ENCODE results near the gene GRAMD2B. TPM values are rescaled to one million over a fixed set of nuclear protein-coding genes. Genes with fewer than 3 reads are reported as not detected.

The GRAMD2B gene
- total RNA-seq, 6 experiments from 2014 or later: 69.2 to 154 (median 80.5) TPM

DNA sequence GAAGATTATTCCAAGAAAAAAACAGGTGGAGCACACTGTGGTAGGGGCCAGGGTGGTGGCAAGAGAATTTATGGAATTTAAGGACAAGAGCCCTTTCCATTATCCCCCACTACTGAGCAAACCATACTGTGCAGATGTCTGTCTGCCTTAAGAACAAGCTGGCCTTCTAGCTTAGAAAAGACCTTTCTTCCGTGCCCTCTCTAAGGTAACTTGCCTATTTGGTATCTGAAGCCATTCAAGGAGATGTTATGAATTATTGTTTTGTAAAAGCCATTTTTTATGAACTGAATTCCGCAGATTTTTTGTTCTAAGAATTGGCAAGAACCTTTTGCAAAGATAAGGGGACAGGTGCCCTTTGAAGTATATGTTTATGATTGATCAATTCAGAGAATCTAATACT lies 20.9 kb downstream of the GRAMD2B start:
- TF ChIP-seq, protein P1, sequence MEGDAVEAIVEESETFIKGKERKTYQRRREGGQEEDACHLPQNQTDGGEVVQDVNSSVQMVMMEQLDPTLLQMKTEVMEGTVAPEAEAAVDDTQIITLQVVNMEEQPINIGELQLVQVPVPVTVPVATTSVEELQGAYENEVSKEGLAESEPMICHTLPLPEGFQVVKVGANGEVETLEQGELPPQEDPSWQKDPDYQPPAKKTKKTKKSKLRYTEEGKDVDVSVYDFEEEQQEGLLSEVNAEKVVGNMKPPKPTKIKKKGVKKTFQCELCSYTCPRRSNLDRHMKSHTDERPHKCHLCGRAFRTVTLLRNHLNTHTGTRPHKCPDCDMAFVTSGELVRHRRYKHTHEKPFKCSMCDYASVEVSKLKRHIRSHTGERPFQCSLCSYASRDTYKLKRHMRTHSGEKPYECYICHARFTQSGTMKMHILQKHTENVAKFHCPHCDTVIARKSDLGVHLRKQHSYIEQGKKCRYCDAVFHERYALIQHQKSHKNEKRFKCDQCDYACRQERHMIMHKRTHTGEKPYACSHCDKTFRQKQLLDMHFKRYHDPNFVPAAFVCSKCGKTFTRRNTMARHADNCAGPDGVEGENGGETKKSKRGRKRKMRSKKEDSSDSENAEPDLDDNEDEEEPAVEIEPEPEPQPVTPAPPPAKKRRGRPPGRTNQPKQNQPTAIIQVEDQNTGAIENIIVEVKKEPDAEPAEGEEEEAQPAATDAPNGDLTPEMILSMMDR (IDR thresholded peaks at IDR 0.05): no peak
- no peaks in the 10 kb centered on the region for H3K9me3 Mint-ChIP-seq
- DNase-seq: no peak
- peaks cover 77% of the 10 kb centered on the region for H3K36me3 Mint-ChIP-seq (ENCODE audit: low read depth)
- peak overlapping the region; percentile 99 for H3K27ac Mint-ChIP-seq
- H3K4me3 Mint-ChIP-seq: no peak overlapping the region
- peaks cover 95% of the 10 kb centered on the region for H3K4me1 Mint-ChIP-seq (ENCODE audit: low read depth)
- peaks cover 6% of the 10 kb centered on the region for H3K27me3 Mint-ChIP-seq (ENCODE audit: insufficient read depth)

DNA sequence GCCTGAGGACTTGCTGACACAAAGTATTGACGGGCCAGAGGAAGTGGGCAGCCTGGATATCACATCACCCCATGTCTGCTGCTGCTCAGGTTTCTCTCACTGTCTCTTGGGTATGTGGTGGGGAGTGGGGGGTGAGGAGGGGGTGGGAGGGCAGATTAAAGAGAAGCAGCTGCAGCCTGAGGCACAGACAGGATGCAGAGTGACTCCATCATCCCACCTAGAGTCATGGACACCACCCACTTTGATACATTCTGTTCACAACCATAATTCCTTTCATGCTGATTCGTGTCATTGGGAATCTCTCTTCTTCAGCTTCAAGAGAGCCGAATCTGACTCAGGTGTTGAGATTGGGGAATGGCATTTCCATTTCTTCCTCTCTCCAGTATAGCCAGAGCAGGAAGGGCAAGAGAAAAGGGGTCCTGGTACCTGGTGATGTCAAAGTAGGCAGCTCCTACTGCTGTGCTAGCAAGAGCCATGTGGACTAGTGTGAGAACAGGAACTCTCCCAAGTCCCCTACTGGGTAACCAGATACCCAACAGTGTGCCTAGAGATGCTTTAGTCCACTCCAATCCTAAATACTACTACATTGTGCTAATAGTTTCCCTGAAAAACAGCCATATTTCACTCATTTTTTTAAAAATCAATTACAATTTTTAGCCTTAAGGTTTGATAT lies 22.4 kb downstream of the GRAMD2B start:
- Mint-ChIP-seq H3K36me3 (ENCODE audit: low read depth) (peaks cover 75% of the 10 kb centered on the region), H3K27me3 (ENCODE audit: insufficient read depth) (peaks cover 6% of the 10 kb centered on the region), H3K4me3 (peak overlapping the region; percentile 85), H3K27ac (peak overlapping the region; percentile 99), H3K4me1 (ENCODE audit: low read depth) (peaks cover 99% of the 10 kb centered on the region), H3K9me3 (no peaks in the 10 kb centered on the region)
- TF ChIP-seq, protein P1 (IDR thresholded peaks at IDR 0.05): no peak
- DNase-seq: no peak

GRCh38 chr5:126446498-126447224 lies 23.5 kb downstream of the GRAMD2B start:
- H3K27ac Mint-ChIP-seq: peak overlapping the region; percentile 99
- peaks cover 9% of the 10 kb centered on the region for H3K27me3 Mint-ChIP-seq (ENCODE audit: insufficient read depth)
- H3K36me3 Mint-ChIP-seq (ENCODE audit: low read depth): peaks cover 79% of the 10 kb centered on the region
- H3K4me1 Mint-ChIP-seq (ENCODE audit: low read depth): peaks cover 99% of the 10 kb centered on the region
- no peaks in the 10 kb centered on the region for H3K9me3 Mint-ChIP-seq
- DNase-seq: peak; percentile 93
- TF ChIP-seq, protein P1 (IDR thresholded peaks at IDR 0.05): no peak
- peak overlapping the region; percentile 85 for H3K4me3 Mint-ChIP-seq

DNA sequence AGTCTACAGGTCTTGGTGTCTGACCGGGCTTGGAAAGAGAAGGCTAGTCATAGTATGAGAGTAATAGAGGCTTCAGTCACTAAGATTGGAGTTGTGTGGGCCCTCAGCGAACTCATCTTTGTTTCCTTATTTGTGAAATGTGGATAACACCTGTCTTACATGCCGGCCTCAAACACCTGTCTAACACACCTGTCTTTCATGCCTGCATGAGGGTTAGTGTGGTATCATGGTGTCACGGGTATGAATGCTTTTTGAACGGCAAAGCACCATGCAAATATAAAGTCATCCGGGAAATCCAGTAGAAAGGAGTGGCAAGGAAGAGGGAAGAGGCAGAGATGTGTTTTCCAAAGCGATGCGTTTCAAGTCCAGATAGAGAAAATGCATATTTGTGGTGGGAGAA lies 25.5 kb downstream of the GRAMD2B start:
- peaks cover 12% of the 10 kb centered on the region for H3K27me3 Mint-ChIP-seq (ENCODE audit: insufficient read depth)
- TF ChIP-seq, protein P1 (IDR thresholded peaks at IDR 0.05): no peak
- peaks cover 80% of the 10 kb centered on the region for H3K36me3 Mint-ChIP-seq (ENCODE audit: low read depth)
- no peaks in the 10 kb centered on the region for H3K9me3 Mint-ChIP-seq
- peak overlapping the region; percentile 59 for H3K4me3 Mint-ChIP-seq
- DNase-seq: no peak
- H3K27ac Mint-ChIP-seq: peak overlapping the region; percentile 99
- peaks cover 99% of the 10 kb centered on the region for H3K4me1 Mint-ChIP-seq (ENCODE audit: low read depth)

DNA sequence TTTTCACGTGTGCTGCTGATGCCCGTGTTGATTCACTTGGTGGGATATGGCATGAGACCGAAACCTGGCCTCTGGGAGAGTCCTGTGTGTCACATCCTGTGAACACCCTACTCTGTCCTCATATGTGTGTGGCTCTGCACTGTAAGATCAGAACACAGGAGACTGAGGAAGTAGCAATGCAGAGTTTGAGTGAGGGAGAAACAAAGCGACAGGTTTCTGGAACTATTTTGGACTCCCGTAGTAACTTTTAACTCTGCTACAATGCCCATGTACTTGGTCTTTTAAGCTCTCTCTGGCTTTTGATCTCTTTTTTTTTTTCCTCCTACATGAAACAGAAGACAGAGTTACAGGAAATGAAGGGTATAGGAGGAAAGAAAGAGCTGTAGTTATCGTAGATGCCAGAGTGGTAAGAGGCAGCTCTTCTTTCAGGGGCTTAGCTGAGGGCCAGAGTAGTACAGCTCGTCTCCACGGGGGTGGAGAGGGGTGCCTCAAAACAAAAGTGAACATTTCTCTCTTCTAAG lies 26.6 kb downstream of the GRAMD2B start:
- Mint-ChIP-seq H3K27me3 (ENCODE audit: insufficient read depth) (peaks cover 12% of the 10 kb centered on the region), H3K27ac (peak overlapping the region; percentile 99), H3K4me3 (peak overlapping the region; percentile 81), H3K4me1 (ENCODE audit: low read depth) (peaks cover 99% of the 10 kb centered on the region), H3K36me3 (ENCODE audit: low read depth) (peaks cover 77% of the 10 kb centered on the region), H3K9me3 (no peaks in the 10 kb centered on the region)
- TF ChIP-seq, protein P1 (IDR thresholded peaks at IDR 0.05): no peak
- peak; percentile 56 for DNase-seq
